Gastrocnemius medialis (tissue), 4 donors: ENCODE measurements around the gene MAD2L2. TPM values are rescaled to one million over a fixed set of nuclear protein-coding genes. Genes with fewer than 3 reads are reported as not detected.

Experiments
- ATAC-seq, 2 donors: fragments of 150-250 bp; one replicate each; pipeline ENCODE4 v1.9.1; 2016
- DNase-seq, 2 donors: peaks; one replicate each; pipeline ENCODE4 v3.0.0-alpha.2; 2019
- H3K27ac ChIP-seq, 4 donors: fragments of 200-600 bp; sonication (generic); 1 replicate in 1 of 4; 2 replicates in 3 of 4; pipeline ENCODE4 v1.5.1; 2016 to 2018; ENCODE audit warnings: mild to moderate bottlenecking in 2 of 4, moderate library complexity in 1 of 4
- H3K27me3 ChIP-seq, 3 donors: fragments of 200-600 bp; sonication (generic) in 2 of 3; 1 replicate in 1 of 3; 2 replicates in 2 of 3; pipeline versions ENCODE4 v1.5.1 to v1.6.0; 2016 to 2019; ENCODE audit warnings: mild to moderate bottlenecking in 1 of 3, moderate library complexity in 1 of 3
- H3K36me3 ChIP-seq, 2 donors: fragments of 200-600 bp; sonication (generic) in 1 of 2; one replicate each; pipeline ENCODE4 v1.5.1; 2017 to 2018
- H3K4me1 ChIP-seq, 2 donors: fragments of 200-600 bp; sonication (generic) in 1 of 2; one replicate each; pipeline ENCODE4 v1.5.1; 2016 to 2017; ENCODE audit warnings: mild to moderate bottlenecking in 2 of 2
- H3K4me3 ChIP-seq, 4 donors: fragments of 200-600 bp; sonication (generic) in 3 of 4; 1 replicate in 1 of 4; 2 replicates in 3 of 4; pipeline ENCODE4 v1.5.1; 2016 to 2019; ENCODE audit warnings: mild to moderate bottlenecking in 2 of 4
- H3K9me3 ChIP-seq, 3 donors: fragments of 200-600 bp; sonication (generic) in 2 of 3; 1 replicate in 1 of 3; 2 replicates in 2 of 3; pipeline ENCODE4 v1.5.1; 2016 to 2019
- CTCF ChIP-seq, 5 experiments: fragments of 450-650 bp in 3 of 5; fragments of 200-600 bp in 2 of 5; sonication (generic) in 2 of 5; IDR thresholded peaks in 4 of 5; conservative IDR thresholded peaks in 1 of 5; 1 replicate in 4 of 5; 2 replicates in 1 of 5; pipeline ENCODE4 v1.5.1; 2016 to 2019; ENCODE audit warnings: antibody characterized with exemption in 5 of 5, mild to moderate bottlenecking in 3 of 5, moderate library complexity in 3 of 5
- POLR2A ChIP-seq, 2 donors: fragments of 450-650 bp; IDR thresholded peaks; one replicate each; pipeline ENCODE4 v1.6.1; 2017; ENCODE audit warnings: antibody characterized with exemption in 2 of 2, mild to moderate bottlenecking in 2 of 2, moderate library complexity in 2 of 2
- in situ Hi-C, 4 donors: fragments of 200-750 bp; cut with MboI; loops; one replicate each; pipeline versions ENCODE4 v1.15.0 to v1.8.0; 2017; ENCODE audit warnings: low sequenced_read_pairs in 4 of 4
- intact Hi-C: fragments of 100-400 bp; cut with DNase I; formaldehyde crosslinking; loops from one replicate; pipeline ENCODE4 v1.15.1; 2023; ENCODE audit warnings: low total_unique reads
- total RNA-seq, 4 donors: library from RNA; depleted of rRNA; stranded (reverse); fragments of >200 nt; gene quantifications; one replicate each; pipeline versions ENCODE4 v1.1.0 to v1.2.3, GENCODE V29; 2016

Gene MAD2L2
- total RNA-seq, 4 donors from 2014 or later = 41.2 to 57.4 (median 46.9) TPM

DNA sequence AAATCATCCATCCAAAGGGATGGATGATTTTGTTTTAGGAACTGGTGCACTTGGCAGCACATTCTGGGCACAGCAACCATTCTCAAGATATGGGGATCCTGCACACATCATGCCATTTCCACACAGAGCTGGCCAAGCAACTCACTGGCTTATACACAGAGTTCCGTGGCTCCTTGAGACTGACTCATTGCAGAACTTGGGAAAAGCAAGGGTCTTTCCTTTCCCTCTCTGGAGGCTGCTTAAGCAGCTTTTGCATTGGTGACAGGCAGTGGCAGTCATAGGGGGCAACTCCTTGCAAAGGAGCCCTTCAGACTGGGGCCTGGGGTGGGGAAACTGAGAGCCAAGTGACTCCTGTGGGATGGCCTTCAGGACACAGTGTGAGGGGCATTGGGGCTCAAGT, 1.9 kb upstream of the MAD2L2 start:
- TF ChIP-seq POLR2A (IDR thresholded peaks at IDR 0.05) = no peak
- no peak for TF ChIP-seq CTCF (IDR thresholded peaks at IDR 0.05 in 4 of 5, conservative IDR thresholded peaks at IDR 0.05 in 1 of 5)
- no peak for DNase-seq
- in situ Hi-C loops (no loop called here), intact Hi-C loops (loop anchor here (5.0 kb wide), 2 partner anchors 50 to 410 kb away; partner anchors contain the start of gene UBIAD1)
- no peak overlapping the region for H3K4me3 ChIP-seq
- H3K4me1 ChIP-seq = peaks cover 3 to 10% of the 10 kb centered on the region in 2 donors
- no peak for ATAC-seq
- no peaks in the 10 kb centered on the region for H3K27me3 ChIP-seq
- H3K9me3 ChIP-seq = no peaks in the 10 kb centered on the region
- H3K36me3 ChIP-seq = no peaks in the 10 kb centered on the region
- no peak overlapping the region for H3K27ac ChIP-seq

DNA sequence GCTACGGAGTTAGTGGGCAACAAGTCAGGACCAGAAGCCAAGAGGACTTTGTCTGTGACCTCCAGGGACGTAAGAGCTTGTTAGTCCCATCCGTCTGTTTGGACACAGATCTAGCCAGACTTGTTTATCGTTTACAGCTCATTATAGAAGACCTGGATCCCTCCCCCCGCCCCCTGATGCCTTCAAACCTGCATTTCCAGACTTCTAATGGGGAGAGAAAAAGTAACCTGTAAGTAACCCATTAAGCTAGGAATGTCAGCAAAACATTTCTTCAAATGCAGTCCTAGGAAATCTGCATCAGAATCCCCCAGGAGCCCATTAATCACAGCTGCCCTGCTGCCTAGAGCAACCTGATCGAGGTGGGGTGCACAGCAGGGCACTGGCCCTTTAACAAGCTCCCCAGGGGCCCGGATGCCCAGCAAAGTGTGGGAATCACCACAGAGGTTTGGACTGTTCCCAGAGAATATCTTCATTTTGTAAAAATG, 1.4 kb upstream of the MAD2L2 start:
- Histone ChIP-seq H3K4me1 (peaks cover 3 to 10% of the 10 kb centered on the region in 2 donors), H3K4me3 (no peak overlapping the region), H3K36me3 (no peaks in the 10 kb centered on the region), H3K27ac (no peak overlapping the region), H3K9me3 (no peaks in the 10 kb centered on the region), H3K27me3 (no peaks in the 10 kb centered on the region)
- ATAC-seq (no peak), DNase-seq (no peak)
- TF ChIP-seq POLR2A (IDR thresholded peaks at IDR 0.05) (no peak), CTCF (IDR thresholded peaks at IDR 0.05 in 4 of 5, conservative IDR thresholded peaks at IDR 0.05 in 1 of 5) (no peak)
- intact Hi-C loops = loop anchor here (5.0 kb wide), 2 partner anchors 50 to 410 kb away; partner anchors contain the start of gene UBIAD1
- in situ Hi-C loops = no loop called here

DNA sequence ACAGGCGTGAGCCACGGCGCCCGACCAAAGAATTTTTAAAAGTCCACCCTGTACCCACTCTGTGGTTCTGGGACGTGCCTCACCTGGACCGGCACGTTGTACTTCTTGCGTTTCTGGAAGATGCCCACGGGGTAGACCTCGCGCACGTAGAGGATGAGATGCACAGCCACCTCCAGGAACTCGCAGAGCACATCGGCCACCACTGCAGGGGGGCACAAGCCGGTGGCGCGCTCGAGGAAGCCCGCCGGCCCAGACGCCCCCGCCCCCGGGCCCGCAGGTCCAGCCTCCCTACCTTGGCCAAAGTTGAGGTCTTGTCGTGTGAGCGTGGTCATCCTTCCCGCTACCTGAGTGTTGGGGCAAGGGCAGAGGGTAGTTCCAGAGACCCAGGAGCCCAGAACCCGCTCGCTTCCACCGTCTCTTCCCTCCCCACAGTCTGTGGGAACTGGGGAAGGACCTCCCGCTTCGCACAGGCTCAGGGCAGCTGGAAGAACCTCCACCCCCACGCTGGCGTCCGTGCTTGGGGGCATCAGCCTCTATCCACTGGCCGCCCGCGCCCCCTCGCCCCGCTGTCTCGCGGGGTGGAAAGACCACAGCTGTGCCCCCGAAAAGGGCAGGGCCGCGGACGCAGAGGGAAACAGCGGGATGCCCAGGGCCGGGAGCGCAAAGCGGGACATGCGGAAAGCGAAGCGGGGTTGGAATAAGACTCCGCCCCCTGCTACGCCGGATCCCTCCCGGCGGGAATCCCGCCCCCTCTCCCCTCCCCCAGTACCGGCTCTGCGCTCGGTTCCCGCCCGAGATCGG, 478 bp downstream of the MAD2L2 start:
- in situ Hi-C loops (no loop called here), intact Hi-C loops (loop anchor here (2.0 to 5.0 kb wide), 3 partner anchors 16 to 408 kb away; partner anchors contain the start of genes FBXO6 and UBIAD1)
- no peaks in the 10 kb centered on the region for H3K9me3 ChIP-seq
- ATAC-seq (peak; percentile 50 to 78), DNase-seq (no peak)
- no peaks in the 10 kb centered on the region for H3K27me3 ChIP-seq
- peaks cover 0 to 8% of the 10 kb centered on the region in 2 donors for H3K36me3 ChIP-seq
- peaks cover 3 to 10% of the 10 kb centered on the region in 2 donors for H3K4me1 ChIP-seq
- H3K4me3 ChIP-seq = peak overlapping the region; percentile 69 to 91 (median 88)
- no peak for TF ChIP-seq CTCF (IDR thresholded peaks at IDR 0.05 in 4 of 5, conservative IDR thresholded peaks at IDR 0.05 in 1 of 5)
- TF ChIP-seq POLR2A (IDR thresholded peaks at IDR 0.05) = no peak
- peak overlapping the region; percentile 73 to 86 (median 82) for H3K27ac ChIP-seq

- Histone ChIP-seq H3K27me3 (no peaks in the 10 kb centered on the region), H3K36me3 (peaks cover 0 to 28% of the 10 kb centered on the region in 2 donors), H3K4me3 (no peak overlapping the region), H3K4me1 (peaks cover 3 to 10% of the 10 kb centered on the region in 2 donors), H3K27ac (no peak overlapping the region), H3K9me3 (no peaks in the 10 kb centered on the region)
- intact Hi-C loops (no loop called here), in situ Hi-C loops (no loop called here)
- ATAC-seq (no peak), DNase-seq (no peak)
- TF ChIP-seq CTCF (IDR thresholded peaks at IDR 0.05 in 4 of 5, conservative IDR thresholded peaks at IDR 0.05 in 1 of 5) (no peak), POLR2A (IDR thresholded peaks at IDR 0.05) (no peak)
Observed at GRCh38 chr1:11678442-11678841, 2.5 kb downstream of the MAD2L2 start.
